HL-60 (cell line): ENCODE results near the gene VPS9D1.

Experiments
- DNase-seq, 2 experiments: peaks; one replicate each; pipeline ENCODE4 v3.0.0-alpha.2; 2010 to 2020; ENCODE audit warnings: low read depth in 1 of 2, low spot score in 1 of 2
- H3K27ac ChIP-seq: fragments of 250-450 bp; sonication (Bioruptor Pico); replicated peaks from 2 replicates; pipeline ENCODE4 v1.5.1; 2020; ENCODE audit warnings: mild to moderate bottlenecking, moderate library complexity
- H3K27me3 ChIP-seq: fragments of 250-450 bp; sonication (Bioruptor Pico); 2 replicates; pipeline ENCODE4 v1.5.1; 2021; ENCODE audit warnings: mild to moderate bottlenecking, moderate library complexity; ENCODE audit not compliant: insufficient read depth, poor library complexity, severe bottlenecking
- H3K4me3 ChIP-seq: replicated peaks from 2 replicates; pipeline ENCODE4 v1.5.1; 2011; ENCODE audit warnings: mild to moderate bottlenecking, control low read depth, low read length; ENCODE audit not compliant: insufficient read depth
- CTCF ChIP-seq: IDR thresholded peaks from one replicate; pipeline ENCODE4 v1.5.1; 2011; ENCODE audit warnings: low read length, control low read depth, inconsistent platforms; ENCODE audit not compliant: insufficient read depth
- GABPA ChIP-seq: IDR thresholded peaks from 2 replicates; pipeline ENCODE4 v1.6.1; 2012; ENCODE audit warnings: low read depth
- POLR2AphosphoS5 ChIP-seq: IDR thresholded peaks from 2 replicates; pipeline ENCODE4 v1.6.1; 2012; ENCODE audit warnings: low read depth
- REST ChIP-seq: IDR thresholded peaks from 2 replicates; pipeline ENCODE4 v1.6.1; 2012; ENCODE audit warnings: low read depth; ENCODE audit not compliant: insufficient replicate concordance
- SPI1 ChIP-seq: IDR thresholded peaks from 2 replicates; pipeline ENCODE4 v1.6.1; 2012; ENCODE audit warnings: low read depth, mild to moderate bottlenecking, borderline replicate concordance

Gene VPS9D1

GRCh38 chr16:89732142-89732917 lies 11.6 kb upstream of the VPS9D1 start:
- H3K27ac ChIP-seq = no peak overlapping the region
- no peak overlapping the region for H3K4me3 ChIP-seq
- H3K27me3 ChIP-seq = no peaks in the 10 kb centered on the region
- DNase-seq = no peak
- TF ChIP-seq CTCF (no peak), GABPA (no peak), SPI1 (no peak), REST (no peak), POLR2AphosphoS5 (no peak)

GRCh38 chr16:89730610-89731234 lies 10.0 kb upstream of the VPS9D1 start:
- no peak for DNase-seq
- Histone ChIP-seq H3K27ac (no peak overlapping the region), H3K4me3 (no peak overlapping the region), H3K27me3 (no peaks in the 10 kb centered on the region)
- no peak for TF ChIP-seq SPI1
- no peak for TF ChIP-seq POLR2AphosphoS5
- TF ChIP-seq REST = no peak
- no peak for TF ChIP-seq CTCF
- no peak for TF ChIP-seq GABPA

GRCh38 chr16:89729863-89730593 lies 9.3 kb upstream of the VPS9D1 start:
- Histone ChIP-seq H3K27ac (no peak overlapping the region), H3K4me3 (no peak overlapping the region), H3K27me3 (no peaks in the 10 kb centered on the region)
- TF ChIP-seq CTCF = no peak
- no peak for TF ChIP-seq GABPA
- TF ChIP-seq REST = no peak
- no peak for TF ChIP-seq POLR2AphosphoS5
- no peak for TF ChIP-seq SPI1
- DNase-seq = no peak
